H9 (cell line): Measurements from ENCODE around the gene CLEC1B. TPM values are rescaled to one million over a fixed set of nuclear protein-coding genes. Genes with fewer than 3 reads are reported as not detected.

ENCODE experiments used
- DNase-seq: peaks from one replicate; pipeline ENCODE4 v3.0.0-alpha.2; 2017
- H2AFZ ChIP-seq: one replicate; pipeline ENCODE4 v1.6.1; 2013; ENCODE audit warnings: mild to moderate bottlenecking, low read length, control low read depth, moderate library complexity
- H2AK5ac ChIP-seq: 2 replicates; pipeline ENCODE4 v1.6.1; 2013; ENCODE audit warnings: low read length, control low read depth, mixed read lengths; ENCODE audit not compliant: insufficient read length
- H2BK120ac ChIP-seq: one replicate; pipeline ENCODE4 v1.6.1; 2013; ENCODE audit warnings: low read depth, mild to moderate bottlenecking, low read length, control low read depth, inconsistent platforms; ENCODE audit not compliant: poor library complexity, severe bottlenecking
- H2BK12ac ChIP-seq: 2 replicates; pipeline ENCODE4 v1.6.1; 2013; ENCODE audit warnings: low read length, control low read depth, mixed read lengths, low read depth; ENCODE audit not compliant: insufficient read length
- H2BK15ac ChIP-seq: 2 replicates; pipeline ENCODE4 v1.6.1; 2013; ENCODE audit warnings: low read depth, low read length, control low read depth
- H2BK20ac ChIP-seq: one replicate; pipeline ENCODE4 v1.6.1; 2013; ENCODE audit warnings: low read depth, mild to moderate bottlenecking, low read length, control low read depth, inconsistent platforms; ENCODE audit not compliant: poor library complexity, severe bottlenecking
- H2BK5ac ChIP-seq: 2 replicates; pipeline ENCODE4 v1.6.1; 2013; ENCODE audit warnings: low read length, control low read depth, mixed read lengths; ENCODE audit not compliant: insufficient read length
- H3K14ac ChIP-seq: 2 replicates; pipeline ENCODE4 v1.6.1; 2013; ENCODE audit warnings: low read length, control low read depth; ENCODE audit not compliant: insufficient read depth
- H3K18ac ChIP-seq: 2 replicates; pipeline ENCODE4 v1.6.1; 2013; ENCODE audit warnings: low read depth, mild to moderate bottlenecking, mixed read lengths, low read length, control low read depth; ENCODE audit not compliant: insufficient read length
- H3K23ac ChIP-seq: 2 replicates; pipeline ENCODE4 v1.6.1; 2013; ENCODE audit warnings: low read length, control low read depth, mixed read lengths, low read depth; ENCODE audit not compliant: insufficient read length
- H3K23me2 ChIP-seq: 2 replicates; pipeline ENCODE4 v1.6.1; 2013; ENCODE audit warnings: low read depth, mild to moderate bottlenecking, mixed read lengths, low read length, control low read depth; ENCODE audit not compliant: insufficient read length, poor library complexity, severe bottlenecking
- H3K27ac ChIP-seq: 2 replicates; pipeline ENCODE4 v1.5.1; 2013; ENCODE audit warnings: low read length, control low read depth, mixed read lengths, low read depth; ENCODE audit not compliant: insufficient read length
- H3K27me3 ChIP-seq: 2 replicates; pipeline ENCODE4 v1.6.1; 2013; ENCODE audit warnings: low read length, control low read depth, inconsistent platforms; ENCODE audit not compliant: insufficient read depth
- H3K4ac ChIP-seq: 2 replicates; pipeline ENCODE4 v1.6.1; 2013; ENCODE audit warnings: low read depth, mild to moderate bottlenecking, control low read depth, inconsistent platforms, low read length, moderate library complexity
- H3K4me1 ChIP-seq: 2 replicates; pipeline ENCODE4 v1.6.1; 2013; ENCODE audit warnings: low read length, control low read depth, inconsistent platforms; ENCODE audit not compliant: insufficient read depth
- H3K4me2 ChIP-seq: 2 replicates; pipeline ENCODE4 v1.6.1; 2013; ENCODE audit warnings: low read length, control low read depth, mixed read lengths; ENCODE audit not compliant: insufficient read length, insufficient read depth
- H3K56ac ChIP-seq: 2 replicates; pipeline ENCODE4 v1.6.1; 2013; ENCODE audit warnings: low read depth, mild to moderate bottlenecking, mixed read lengths, low read length, control low read depth; ENCODE audit not compliant: insufficient read length
- H3K79me1 ChIP-seq: 2 replicates; pipeline ENCODE4 v1.6.1; 2013; ENCODE audit warnings: low read depth, mild to moderate bottlenecking, moderate library complexity, low read length, control low read depth, inconsistent platforms; ENCODE audit not compliant: insufficient read depth, poor library complexity, severe bottlenecking
- H3K79me2 ChIP-seq: 2 replicates; pipeline ENCODE4 v1.6.1; 2013; ENCODE audit warnings: low read length, control low read depth, inconsistent platforms; ENCODE audit not compliant: insufficient read depth
- H3K9ac ChIP-seq: 2 replicates; pipeline ENCODE4 v1.6.1; 2013; ENCODE audit warnings: low read length, control low read depth, mixed read lengths; ENCODE audit not compliant: insufficient read length; ENCODE audit errors: extremely low read depth
- H3K9me3 ChIP-seq: one replicate; pipeline ENCODE4 v1.6.1; 2013; ENCODE audit warnings: low read depth, low read length, inconsistent platforms; ENCODE audit not compliant: control insufficient read depth
- H3T11ph ChIP-seq: one replicate; pipeline ENCODE4 v1.6.1; 2013; ENCODE audit warnings: mild to moderate bottlenecking, low read length, control low read depth, inconsistent platforms
- H4K20me1 ChIP-seq: one replicate; pipeline ENCODE4 v1.6.1; 2013; ENCODE audit not compliant: control insufficient read depth, insufficient read length, insufficient read depth
- H4K5ac ChIP-seq: 2 replicates; pipeline ENCODE4 v1.6.1; 2013; ENCODE audit warnings: low read depth, mild to moderate bottlenecking, mixed read lengths, low read length, control low read depth; ENCODE audit not compliant: insufficient read length
- H4K8ac ChIP-seq: replicated peaks from 2 replicates; pipeline ENCODE4 v1.6.1; 2013; ENCODE audit warnings: low read length, control low read depth, mixed read lengths, low read depth; ENCODE audit not compliant: insufficient read length
- H4K91ac ChIP-seq: 2 replicates; pipeline ENCODE4 v1.6.1; 2013; ENCODE audit warnings: low read depth, mild to moderate bottlenecking, moderate library complexity, mixed read lengths, low read length, control low read depth; ENCODE audit not compliant: insufficient read length
- H3K27ac Mint-ChIP-seq, 3 experiments: 2 replicates in 2 of 3; 3 replicates in 1 of 3; pipeline ENCODE4 v1.8.0; 2020 to 2021; ENCODE audit warnings: mixed read lengths in 3 of 3, mild to moderate bottlenecking in 1 of 3, moderate library complexity in 1 of 3
- H3K27me3 Mint-ChIP-seq: 2 replicates; pipeline ENCODE4 v1.8.0; 2021; ENCODE audit warnings: low read depth, mild to moderate bottlenecking, moderate library complexity, mixed read lengths
- H3K36me3 Mint-ChIP-seq, 3 experiments: 2 replicates in 2 of 3; 3 replicates in 1 of 3; pipeline ENCODE4 v1.8.0; 2020 to 2021; ENCODE audit warnings: low read depth in 3 of 3, mixed read lengths in 3 of 3; ENCODE audit not compliant: insufficient read depth in 1 of 3
- H3K4me1 Mint-ChIP-seq, 2 experiments: 2 replicates each; pipeline ENCODE4 v1.8.0; 2020; ENCODE audit warnings: mixed read lengths in 2 of 2
- H3K4me3 Mint-ChIP-seq, 2 experiments: 2 replicates in 1 of 2; 3 replicates in 1 of 2; pipeline ENCODE4 v1.8.0; 2020 to 2021; ENCODE audit warnings: mild to moderate bottlenecking in 2 of 2, mixed read lengths in 2 of 2, moderate library complexity in 1 of 2
- H3K9me3 Mint-ChIP-seq, 2 experiments: 2 replicates in 1 of 2; 3 replicates in 1 of 2; pipeline ENCODE4 v1.8.0; 2020; ENCODE audit warnings: mild to moderate bottlenecking in 2 of 2, mixed read lengths in 2 of 2, moderate library complexity in 1 of 2
- WGBS: extraction: QIAGEN DNeasy Blood & Tissue Kit; methylation state at CpG from one replicate; pipeline ENCODE4 v1.1.7; 2013; ENCODE audit warnings: missing lambda C conversion rate, low lambda C conversion rate, mixed read lengths; ENCODE audit not compliant: insufficient read length; ENCODE audit errors: extremely low coverage; 5-methylcytosine and 5-hydroxymethylcytosine counted together
- total RNA-seq: library from RNA; stranded (reverse); gene quantifications from 2 replicates; pipeline ENCODE4 v1.2.1, GENCODE V29; 2021
- TF ChIP-seq, protein P1 (sequence below): fragments of 200-600 bp; sonication (generic); conservative IDR thresholded peaks from 3 replicates; pipeline ENCODE4 v1.8.0; 2021; ENCODE audit warnings: antibody characterized with exemption, mild to moderate bottlenecking

Gene CLEC1B
- total RNA-seq, 1 experiment from 2014 or later, result not detected

GRCh38 chr12:9943240-9943639 lies 55.7 kb downstream of the CLEC1B start:
- H3K27me3 ChIP-seq, result no peaks in the 10 kb centered on the region
- no peaks in the 10 kb centered on the region for H3K79me2 ChIP-seq
- no peaks in the 10 kb centered on the region for H3K4me1 ChIP-seq
- DNase-seq, result peak; percentile 45
- no peak overlapping the region for H2BK5ac ChIP-seq
- no peak overlapping the region for H3K23ac ChIP-seq
- H3K27ac ChIP-seq, result no peak overlapping the region
- TF ChIP-seq, protein P1, sequence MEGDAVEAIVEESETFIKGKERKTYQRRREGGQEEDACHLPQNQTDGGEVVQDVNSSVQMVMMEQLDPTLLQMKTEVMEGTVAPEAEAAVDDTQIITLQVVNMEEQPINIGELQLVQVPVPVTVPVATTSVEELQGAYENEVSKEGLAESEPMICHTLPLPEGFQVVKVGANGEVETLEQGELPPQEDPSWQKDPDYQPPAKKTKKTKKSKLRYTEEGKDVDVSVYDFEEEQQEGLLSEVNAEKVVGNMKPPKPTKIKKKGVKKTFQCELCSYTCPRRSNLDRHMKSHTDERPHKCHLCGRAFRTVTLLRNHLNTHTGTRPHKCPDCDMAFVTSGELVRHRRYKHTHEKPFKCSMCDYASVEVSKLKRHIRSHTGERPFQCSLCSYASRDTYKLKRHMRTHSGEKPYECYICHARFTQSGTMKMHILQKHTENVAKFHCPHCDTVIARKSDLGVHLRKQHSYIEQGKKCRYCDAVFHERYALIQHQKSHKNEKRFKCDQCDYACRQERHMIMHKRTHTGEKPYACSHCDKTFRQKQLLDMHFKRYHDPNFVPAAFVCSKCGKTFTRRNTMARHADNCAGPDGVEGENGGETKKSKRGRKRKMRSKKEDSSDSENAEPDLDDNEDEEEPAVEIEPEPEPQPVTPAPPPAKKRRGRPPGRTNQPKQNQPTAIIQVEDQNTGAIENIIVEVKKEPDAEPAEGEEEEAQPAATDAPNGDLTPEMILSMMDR, result no peak
- peak overlapping the region in 1 of 3 experiments; percentile 32; a peak in 1 of 7 replicates for H3K27ac Mint-ChIP-seq
- H4K5ac ChIP-seq, result no peak overlapping the region
- no peak overlapping the region for H4K8ac ChIP-seq
- H4K91ac ChIP-seq, result no peak overlapping the region
- H3K4me1 Mint-ChIP-seq, result peaks cover 3 to 5% of the 10 kb centered on the region in 2 experiments; a peak in 3 of 4 replicates
- H3K9ac ChIP-seq, result no peak overlapping the region
- H2AK5ac ChIP-seq, result no peak overlapping the region
- H3T11ph ChIP-seq, result no peak overlapping the region
- H3K4me3 Mint-ChIP-seq, result no peak overlapping the region
- no peaks in the 10 kb centered on the region for H3K79me1 ChIP-seq
- no peak overlapping the region for H2BK120ac ChIP-seq
- H3K9me3 Mint-ChIP-seq, result 0 out of 5 replicates have a peak, but pooled peaks cover 0 to 1% of the 10 kb centered on the region in 2 experiments
- H3K4me2 ChIP-seq, result no peak overlapping the region
- H3K23me2 ChIP-seq, result no peaks in the 10 kb centered on the region
- no peak overlapping the region for H2BK12ac ChIP-seq
- H2AFZ ChIP-seq, result no peak overlapping the region
- no peak overlapping the region for H3K18ac ChIP-seq
- no peak overlapping the region for H3K14ac ChIP-seq
- H3K4ac ChIP-seq, result no peak overlapping the region
- no peak overlapping the region for H2BK15ac ChIP-seq
- H4K20me1 ChIP-seq, result no peaks in the 10 kb centered on the region
- H2BK20ac ChIP-seq, result no peak overlapping the region
- no CpG with 5 or more reads among the region's 19 CpGs for WGBS
- no peaks in the 10 kb centered on the region for H3K27me3 Mint-ChIP-seq
- no peak overlapping the region for H3K56ac ChIP-seq
- H3K36me3 Mint-ChIP-seq, result no peaks in the 10 kb centered on the region; a peak in 1 of 7 replicates
- no peaks in the 10 kb centered on the region for H3K9me3 ChIP-seq

Other genes starting within 250 kb of the CLEC1B start
- not detected in 2 replicates for gene CD69, start 238.2 kb downstream of the CLEC1B start, total RNA-seq
- gene KLRF1, start 171.6 kb downstream of the CLEC1B start, total RNA-seq, result not detected in 2 replicates
- gene CLEC2B, start 129.8 kb downstream of the CLEC1B start, total RNA-seq, result not detected in 2 replicates
- not detected in 2 replicates for gene KLRF2, start 117.6 kb downstream of the CLEC1B start, total RNA-seq
- gene CLEC2A, start 66.8 kb downstream of the CLEC1B start, total RNA-seq, result 0.87 TPM in 1 of 2 replicates, not detected in the other
- not detected in 2 replicates for gene CLEC12A, start 27.7 kb downstream of the CLEC1B start, total RNA-seq
- not detected in 2 replicates for gene CLEC12B, start 11.5 kb upstream of the CLEC1B start, total RNA-seq
- not detected in 2 replicates for gene CLEC9A, start 31.6 kb upstream of the CLEC1B start, total RNA-seq
- not detected in 2 replicates for gene CLEC1A, start 99.9 kb upstream of the CLEC1B start, total RNA-seq
- not detected in 2 replicates for gene CLEC7A, start 131.1 kb upstream of the CLEC1B start, total RNA-seq
- gene OLR1, start 173.0 kb upstream of the CLEC1B start, total RNA-seq, result not detected in 2 replicates
- gene TMEM52B, start 179.9 kb upstream of the CLEC1B start, total RNA-seq, result not detected in 2 replicates
- gene GABARAPL1, start 213.8 kb upstream of the CLEC1B start, total RNA-seq, result 53.4 and 55.6 TPM in 2 replicates